Caco-2 (cell line): ENCODE data around the gene NFIA. TPM values are rescaled to one million over a fixed set of nuclear protein-coding genes. Genes with fewer than 3 reads are reported as not detected.

ENCODE experiments used
- BruUV-seq: library from RNA; stranded (reverse); fragments of 400-500 nt; replicated peaks from 2 replicates; lab custom pipeline; 2021; lab: Mats Ljungman, UMichigan
- CTCF ChIA-PET: fragments of 300-600 bp; sonication (Branson Sonifier 250); formaldehyde crosslinking; loops from one replicate; lab custom pipeline; 2022; ENCODE audit warnings: antibody characterized with exemption; lab: Charles Lee
- POLR2A ChIA-PET: fragments of 300-600 bp; sonication (Branson Sonifier 250); formaldehyde crosslinking; loops from one replicate; lab custom pipeline; 2022; ENCODE audit warnings: antibody characterized with exemption; lab: Charles Lee
- DNase-seq, 2 experiments: peaks; one replicate each; pipeline versions ENCODE4 v3.0.0 to v3.0.0-alpha.2; 2020 to 2022
- H3K27me3 ChIP-seq: replicated peaks from 2 replicates; pipeline ENCODE4 v1.6.0; 2011; ENCODE audit warnings: low read length; ENCODE audit not compliant: control insufficient read depth, insufficient read depth
- H3K36me3 ChIP-seq: 2 replicates; pipeline ENCODE4 v1.5.1; 2011; ENCODE audit warnings: low read length; ENCODE audit not compliant: control insufficient read depth, insufficient read depth
- H3K4me1 ChIP-seq: fragments of 250-450 bp; sonication (Bioruptor Pico); 2 replicates; pipeline ENCODE4 v1.5.1; 2020; ENCODE audit warnings: mild to moderate bottlenecking
- H3K4me3 ChIP-seq: 2 replicates; pipeline ENCODE4 v1.5.1; 2011; ENCODE audit warnings: low read depth, mild to moderate bottlenecking, control low read depth, low read length
- H3K9me3 ChIP-seq: fragments of 250-450 bp; sonication (Bioruptor Pico); 2 replicates; pipeline ENCODE4 v1.5.1; 2020; ENCODE audit warnings: mild to moderate bottlenecking, moderate library complexity
- H3K27ac Mint-ChIP-seq: one replicate; pipeline ENCODE4 v1.8.0; 2022; ENCODE audit warnings: mixed read lengths; ENCODE audit not compliant: unreplicated experiment
- H3K27me3 Mint-ChIP-seq: one replicate; pipeline ENCODE4 v1.8.0; 2022; ENCODE audit warnings: mixed read lengths; ENCODE audit not compliant: insufficient read depth, unreplicated experiment
- H3K36me3 Mint-ChIP-seq: one replicate; pipeline ENCODE4 v1.8.0; 2022; ENCODE audit warnings: mild to moderate bottlenecking, mixed read lengths; ENCODE audit not compliant: insufficient read depth, unreplicated experiment
- H3K4me1 Mint-ChIP-seq: one replicate; pipeline ENCODE4 v1.8.0; 2022; ENCODE audit warnings: low read depth, mixed read lengths; ENCODE audit not compliant: unreplicated experiment
- H3K4me3 Mint-ChIP-seq: one replicate; pipeline ENCODE4 v1.8.0; 2022; ENCODE audit warnings: mild to moderate bottlenecking, moderate library complexity, mixed read lengths; ENCODE audit not compliant: unreplicated experiment
- H3K9me3 Mint-ChIP-seq: one replicate; pipeline ENCODE4 v1.8.0; 2022; ENCODE audit warnings: mixed read lengths; ENCODE audit not compliant: unreplicated experiment
- intact Hi-C: fragments of 100-400 bp; cut with micrococcal nuclease; formaldehyde crosslinking; loops from one replicate; pipeline ENCODE4 v1.10.0; 2022; ENCODE audit not compliant: unreplicated experiment
- total RNA-seq: library from RNA; stranded (reverse); gene quantifications from 2 replicates; pipeline ENCODE4 v1.2.3, GENCODE V29; 2022
- TF ChIP-seq, protein P1 (sequence below), 2 experiments: fragments of 200-600 bp in 1 of 2; IDR thresholded peaks; 1 replicate in 1 of 2; 2 replicates in 1 of 2; pipeline versions ENCODE4 v1.5.1 to v1.8.0; 2011 to 2022; ENCODE audit warnings: antibody characterized with exemption in 1 of 2, control low read depth in 1 of 2, inconsistent platforms in 1 of 2, low read depth in 1 of 2, low read length in 1 of 2, mild to moderate bottlenecking in 1 of 2, moderate library complexity in 1 of 2; ENCODE audit not compliant: insufficient read depth in 1 of 2, severe bottlenecking in 1 of 2, unreplicated experiment in 1 of 2

Gene NFIA
- total RNA-seq, 1 experiment from 2014 or later, result 1.4 TPM

- intact Hi-C loops, result loop anchor here (2.0 kb wide), 3 partner anchors 25 to 401 kb away; no protein-coding TSS in a partner anchor
These were observed 30.5 kb upstream of the NFIA start for GRCh38 chr1:61051719-61052394.

GRCh38 chr1:61052395-61053225 is 29.8 kb upstream of the NFIA start:
- intact Hi-C loops, result no loop called here

More at GRCh38 chr1:61051719-61052394, 30.5 kb upstream of the NFIA start:
- Histone ChIP-seq H3K4me1 (no peaks in the 10 kb centered on the region), H3K36me3 (no peaks in the 10 kb centered on the region), H3K4me3 (no peak overlapping the region), H3K27me3 (no peaks in the 10 kb centered on the region), H3K9me3 (no peaks in the 10 kb centered on the region)
- H3K4me3 Mint-ChIP-seq, result no peak overlapping the region
- H3K9me3 Mint-ChIP-seq, result no peaks in the 10 kb centered on the region
- CTCF ChIA-PET, result no interaction called here
- H3K27me3 Mint-ChIP-seq, result peaks cover 7% of the 10 kb centered on the region
- H3K4me1 Mint-ChIP-seq, result no peaks in the 10 kb centered on the region
- POLR2A ChIA-PET, result no interaction called here
- no peaks in the 10 kb centered on the region for H3K36me3 Mint-ChIP-seq
- H3K27ac Mint-ChIP-seq, result no peak overlapping the region
- no TSS peak for BruUV-seq
- no peak for DNase-seq
- TF ChIP-seq, protein P1, sequence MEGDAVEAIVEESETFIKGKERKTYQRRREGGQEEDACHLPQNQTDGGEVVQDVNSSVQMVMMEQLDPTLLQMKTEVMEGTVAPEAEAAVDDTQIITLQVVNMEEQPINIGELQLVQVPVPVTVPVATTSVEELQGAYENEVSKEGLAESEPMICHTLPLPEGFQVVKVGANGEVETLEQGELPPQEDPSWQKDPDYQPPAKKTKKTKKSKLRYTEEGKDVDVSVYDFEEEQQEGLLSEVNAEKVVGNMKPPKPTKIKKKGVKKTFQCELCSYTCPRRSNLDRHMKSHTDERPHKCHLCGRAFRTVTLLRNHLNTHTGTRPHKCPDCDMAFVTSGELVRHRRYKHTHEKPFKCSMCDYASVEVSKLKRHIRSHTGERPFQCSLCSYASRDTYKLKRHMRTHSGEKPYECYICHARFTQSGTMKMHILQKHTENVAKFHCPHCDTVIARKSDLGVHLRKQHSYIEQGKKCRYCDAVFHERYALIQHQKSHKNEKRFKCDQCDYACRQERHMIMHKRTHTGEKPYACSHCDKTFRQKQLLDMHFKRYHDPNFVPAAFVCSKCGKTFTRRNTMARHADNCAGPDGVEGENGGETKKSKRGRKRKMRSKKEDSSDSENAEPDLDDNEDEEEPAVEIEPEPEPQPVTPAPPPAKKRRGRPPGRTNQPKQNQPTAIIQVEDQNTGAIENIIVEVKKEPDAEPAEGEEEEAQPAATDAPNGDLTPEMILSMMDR (IDR thresholded peaks at IDR 0.05; ENCODE audit: insufficient read depth in 1 of 2, low read depth in 1 of 2, low read length in 1 of 2, severe bottlenecking in 1 of 2, unreplicated experiment in 1 of 2), result no peak

DNA sequence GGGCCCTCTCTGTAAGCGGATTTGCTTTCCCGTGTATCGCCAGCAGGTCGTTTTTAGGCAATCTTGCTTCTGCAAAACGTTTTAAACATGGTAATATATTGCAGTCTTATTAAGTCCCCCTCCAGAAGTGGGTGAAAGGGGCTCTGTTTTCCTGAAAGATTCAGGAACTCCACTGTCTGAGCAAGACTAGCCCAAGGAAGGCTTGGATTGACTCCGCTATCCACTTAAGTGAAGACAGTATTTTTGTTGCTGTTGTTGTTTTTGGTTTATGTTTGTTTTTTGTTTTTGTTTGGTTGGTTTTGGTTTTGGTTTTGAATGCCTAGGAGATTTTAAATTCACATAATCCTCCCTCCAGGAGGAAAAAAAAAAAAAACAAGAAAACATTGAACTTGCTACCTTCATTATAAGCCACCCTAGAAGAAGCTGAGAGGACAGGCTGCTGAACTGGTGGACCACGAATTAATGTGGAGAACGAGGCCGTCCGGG is 29.1 kb upstream of the NFIA start:
- ChIA-PET POLR2A (no interaction called here), CTCF (no interaction called here)
- TF ChIP-seq, protein P1 (IDR thresholded peaks at IDR 0.05; ENCODE audit: insufficient read depth in 1 of 2, low read depth in 1 of 2, low read length in 1 of 2, severe bottlenecking in 1 of 2, unreplicated experiment in 1 of 2), result no peak
- H3K36me3 Mint-ChIP-seq, result no peaks in the 10 kb centered on the region
- H3K4me1 ChIP-seq, result no peaks in the 10 kb centered on the region
- H3K9me3 ChIP-seq, result no peaks in the 10 kb centered on the region
- no peak for DNase-seq
- BruUV-seq, result no TSS peak
- peaks cover 7% of the 10 kb centered on the region for H3K27me3 Mint-ChIP-seq
- intact Hi-C loops, result no loop called here
- H3K27ac Mint-ChIP-seq, result no peak overlapping the region
- no peak overlapping the region for H3K4me3 ChIP-seq
- peak overlapping the region; percentile 32 for H3K4me3 Mint-ChIP-seq
- H3K4me1 Mint-ChIP-seq, result no peaks in the 10 kb centered on the region
- no peaks in the 10 kb centered on the region for H3K27me3 ChIP-seq
- H3K36me3 ChIP-seq, result no peaks in the 10 kb centered on the region
- no peaks in the 10 kb centered on the region for H3K9me3 Mint-ChIP-seq

More at GRCh38 chr1:61052395-61053225, 29.8 kb upstream of the NFIA start:
- H3K4me1 ChIP-seq, result no peaks in the 10 kb centered on the region
- Mint-ChIP-seq H3K4me1 (no peaks in the 10 kb centered on the region), H3K27ac (no peak overlapping the region), H3K27me3 (peaks cover 7% of the 10 kb centered on the region), H3K9me3 (no peaks in the 10 kb centered on the region), H3K4me3 (no peak overlapping the region), H3K36me3 (no peaks in the 10 kb centered on the region)
- no peak overlapping the region for H3K4me3 ChIP-seq
- H3K27me3 ChIP-seq, result no peaks in the 10 kb centered on the region
- no TSS peak for BruUV-seq
- no peak for DNase-seq
- POLR2A ChIA-PET, result no interaction called here
- CTCF ChIA-PET, result no interaction called here
- H3K9me3 ChIP-seq, result no peaks in the 10 kb centered on the region
- no peaks in the 10 kb centered on the region for H3K36me3 ChIP-seq
- TF ChIP-seq, protein P1 (IDR thresholded peaks at IDR 0.05; ENCODE audit: insufficient read depth in 1 of 2, low read depth in 1 of 2, low read length in 1 of 2, severe bottlenecking in 1 of 2, unreplicated experiment in 1 of 2), result no peak
